LoVo (cell line): Measurements from ENCODE around the gene IRAG1.

Experiments
- DNase-seq: peaks from one replicate; pipeline ENCODE4 v3.0.0-alpha.2; 2016; ENCODE audit warnings: low spot score

Gene IRAG1

DNA sequence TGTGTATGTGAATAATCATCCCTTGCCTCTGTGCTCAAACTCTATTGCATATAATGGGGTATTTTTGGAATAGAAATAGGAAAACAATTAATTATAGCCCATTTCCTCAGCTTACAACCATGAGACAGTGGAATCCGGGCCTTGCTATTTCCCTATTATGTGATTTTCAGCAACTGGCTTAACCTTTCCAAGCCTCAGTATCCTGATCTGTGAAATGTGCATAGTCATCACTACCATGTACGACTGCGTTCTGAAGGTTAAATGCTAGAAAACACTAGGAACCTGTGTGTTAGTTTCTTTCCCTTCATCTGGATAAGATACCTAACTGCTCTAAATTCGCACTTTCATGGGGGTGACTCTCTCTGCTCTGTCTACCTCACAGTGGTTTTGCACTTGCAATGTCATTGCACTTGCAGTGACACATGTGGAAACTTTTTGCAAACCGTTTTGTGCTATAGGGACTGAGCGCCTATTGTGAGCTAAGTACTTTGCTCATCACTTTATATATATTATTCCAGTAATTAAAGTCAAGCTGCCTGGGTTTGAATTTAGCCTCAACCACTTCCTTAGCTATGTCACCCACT is 48.3 kb downstream of the IRAG1 start:
- no peak for DNase-seq
